SK-MEL-5 (cell line): ENCODE results near the gene ATP6V1G2. TPM values are rescaled to one million over a fixed set of nuclear protein-coding genes. Genes with fewer than 3 reads are reported as not detected.

ENCODE experiments used
- DNase-seq: peaks from one replicate; pipeline ENCODE4 v3.0.0-alpha.2; 2016; ENCODE audit warnings: low read depth, low spot score
- in situ Hi-C: cut with HindIII; loops from 2 replicates; pipeline ENCODE4 v1.10.0; 2016; ENCODE audit warnings: low sequenced_read_pairs, high pct_unique_total_duplicates, low pct_unique_long_range_greater_than_20kb
- total RNA-seq: library from RNA; depleted of rRNA; stranded (reverse); fragments of >200 nt; shearing (Covaris generic); gene quantifications from 2 replicates; pipeline ENCODE4 v1.2.3, GENCODE V29; 2014

ATP6V1G2 gene
- total RNA-seq, 1 experiment from 2014 or later, result 0.45 TPM

DNA sequence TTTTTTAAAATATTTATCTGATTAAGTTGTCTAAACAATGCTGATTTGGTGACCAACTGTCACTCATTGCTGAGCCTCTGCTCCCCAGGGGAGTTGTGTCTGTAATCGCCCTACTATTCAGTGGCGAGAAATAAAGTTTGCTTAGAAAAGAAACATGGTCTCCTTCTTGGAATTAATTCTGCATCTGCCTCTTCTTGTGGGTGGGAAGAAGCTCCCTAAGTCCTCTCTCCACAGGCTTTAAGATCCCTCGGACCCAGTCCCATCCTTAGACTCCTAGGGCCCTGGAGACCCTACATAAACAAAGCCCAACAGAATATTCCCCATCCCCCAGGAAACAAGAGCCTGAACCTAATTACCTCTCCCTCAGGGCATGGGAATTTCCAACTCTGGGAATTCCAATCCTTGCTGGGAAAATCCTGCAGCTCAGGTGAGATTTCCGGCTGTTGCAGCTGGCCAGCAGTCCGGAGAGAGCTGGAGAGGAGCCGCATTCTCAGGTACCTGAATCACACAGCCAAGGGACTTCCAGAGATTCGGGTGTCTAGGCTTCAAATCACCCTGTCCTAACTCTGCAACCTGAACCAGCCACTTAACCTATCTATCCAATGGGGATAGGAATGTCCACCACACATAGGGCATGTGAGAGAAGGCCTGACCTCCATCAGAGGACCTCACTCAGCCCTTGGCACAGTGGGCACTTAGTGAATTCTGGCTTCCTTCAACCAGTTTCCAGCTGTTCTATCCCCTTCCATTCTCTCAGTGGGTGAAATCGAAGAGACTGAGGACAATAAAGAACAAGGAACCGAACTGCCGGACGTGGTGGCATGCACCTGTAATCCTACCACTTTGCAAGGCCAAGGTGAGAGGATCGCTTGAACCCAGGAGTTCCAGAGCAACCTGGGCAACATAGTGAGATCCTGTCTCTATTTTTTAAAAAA, 32.0 kb upstream of the ATP6V1G2 start:
- DNase-seq, result no peak

DNA sequence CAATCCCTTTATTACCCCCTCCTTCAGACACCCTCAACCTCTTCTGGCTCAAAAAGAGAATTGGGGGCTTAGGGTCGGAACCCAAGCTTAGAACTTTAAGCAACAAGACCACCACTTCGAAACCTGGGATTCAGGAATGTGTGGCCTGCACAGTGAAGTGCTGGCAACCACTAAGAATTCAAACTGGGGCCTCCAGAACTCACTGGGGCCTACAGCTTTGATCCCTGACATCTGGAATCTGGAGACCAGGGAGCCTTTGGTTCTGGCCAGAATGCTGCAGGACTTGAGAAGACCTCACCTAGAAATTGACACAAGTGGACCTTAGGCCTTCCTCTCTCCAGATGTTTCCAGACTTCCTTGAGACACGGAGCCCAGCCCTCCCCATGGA, 31.2 kb upstream of the ATP6V1G2 start:
- in situ Hi-C loops, result no loop called here
- DNase-seq, result no peak

More for the DNA sequence above, 32.0 kb upstream of the ATP6V1G2 start:
- in situ Hi-C loops, result no loop called here

DNA sequence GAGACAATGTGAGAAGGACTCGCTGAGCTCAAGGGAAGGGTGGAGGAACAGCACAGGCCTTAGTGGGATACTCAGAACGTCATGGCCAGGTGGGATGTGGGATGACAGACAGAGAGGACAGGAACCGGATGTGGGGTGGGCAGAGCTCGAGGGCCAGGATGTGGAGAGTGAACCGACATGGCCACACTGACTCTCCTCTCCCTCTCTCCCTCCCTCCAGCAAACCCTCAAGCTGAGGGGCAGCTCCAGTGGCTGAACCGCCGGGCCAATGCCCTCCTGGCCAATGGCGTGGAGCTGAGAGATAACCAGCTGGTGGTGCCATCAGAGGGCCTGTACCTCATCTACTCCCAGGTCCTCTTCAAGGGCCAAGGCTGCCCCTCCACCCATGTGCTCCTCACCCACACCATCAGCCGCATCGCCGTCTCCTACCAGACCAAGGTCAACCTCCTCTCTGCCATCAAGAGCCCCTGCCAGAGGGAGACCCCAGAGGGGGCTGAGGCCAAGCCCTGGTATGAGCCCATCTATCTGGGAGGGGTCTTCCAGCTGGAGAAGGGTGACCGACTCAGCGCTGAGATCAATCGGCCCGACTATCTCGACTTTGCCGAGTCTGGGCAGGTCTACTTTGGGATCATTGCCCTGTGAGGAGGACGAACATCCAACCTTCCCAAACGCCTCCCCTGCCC, 30.6 kb upstream of the ATP6V1G2 start:
- in situ Hi-C loops, result no loop called here
- DNase-seq, result no peak

DNA sequence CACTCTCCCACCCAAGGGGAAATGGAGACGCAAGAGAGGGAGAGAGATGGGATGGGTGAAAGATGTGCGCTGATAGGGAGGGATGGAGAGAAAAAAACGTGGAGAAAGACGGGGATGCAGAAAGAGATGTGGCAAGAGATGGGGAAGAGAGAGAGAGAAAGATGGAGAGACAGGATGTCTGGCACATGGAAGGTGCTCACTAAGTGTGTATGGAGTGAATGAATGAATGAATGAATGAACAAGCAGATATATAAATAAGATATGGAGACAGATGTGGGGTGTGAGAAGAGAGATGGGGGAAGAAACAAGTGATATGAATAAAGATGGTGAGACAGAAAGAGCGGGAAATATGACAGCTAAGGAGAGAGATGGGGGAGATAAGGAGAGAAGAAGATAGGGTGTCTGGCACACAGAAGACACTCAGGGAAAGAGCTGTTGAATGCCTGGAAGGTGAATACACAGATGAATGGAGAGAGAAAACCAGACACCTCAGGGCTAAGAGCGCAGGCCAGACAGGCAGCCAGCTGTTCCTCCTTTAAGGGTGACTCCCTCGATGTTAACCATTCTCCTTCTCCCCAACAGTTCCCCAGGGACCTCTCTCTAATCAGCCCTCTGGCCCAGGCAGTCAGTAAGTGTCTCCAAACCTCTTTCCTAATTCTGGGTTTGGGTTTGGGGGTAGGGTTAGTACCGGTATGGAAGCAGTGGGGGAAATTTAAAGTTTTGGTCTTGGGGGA, 29.7 kb upstream of the ATP6V1G2 start:
- DNase-seq, result no peak
- in situ Hi-C loops, result no loop called here

DNA sequence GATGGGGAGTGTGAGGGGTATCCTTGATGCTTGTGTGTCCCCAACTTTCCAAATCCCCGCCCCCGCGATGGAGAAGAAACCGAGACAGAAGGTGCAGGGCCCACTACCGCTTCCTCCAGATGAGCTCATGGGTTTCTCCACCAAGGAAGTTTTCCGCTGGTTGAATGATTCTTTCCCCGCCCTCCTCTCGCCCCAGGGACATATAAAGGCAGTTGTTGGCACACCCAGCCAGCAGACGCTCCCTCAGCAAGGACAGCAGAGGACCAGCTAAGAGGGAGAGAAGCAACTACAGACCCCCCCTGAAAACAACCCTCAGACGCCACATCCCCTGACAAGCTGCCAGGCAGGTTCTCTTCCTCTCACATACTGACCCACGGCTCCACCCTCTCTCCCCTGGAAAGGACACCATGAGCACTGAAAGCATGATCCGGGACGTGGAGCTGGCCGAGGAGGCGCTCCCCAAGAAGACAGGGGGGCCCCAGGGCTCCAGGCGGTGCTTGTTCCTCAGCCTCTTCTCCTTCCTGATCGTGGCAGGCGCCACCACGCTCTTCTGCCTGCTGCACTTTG, 29.0 kb upstream of the ATP6V1G2 start, which contains the start of gene TNF:
TNF (plus strand) TSS at position 231 of the 567 bp plus-strand sequence; CDS start at position 408, 177 bp downstream.
- no peak for DNase-seq

DNA sequence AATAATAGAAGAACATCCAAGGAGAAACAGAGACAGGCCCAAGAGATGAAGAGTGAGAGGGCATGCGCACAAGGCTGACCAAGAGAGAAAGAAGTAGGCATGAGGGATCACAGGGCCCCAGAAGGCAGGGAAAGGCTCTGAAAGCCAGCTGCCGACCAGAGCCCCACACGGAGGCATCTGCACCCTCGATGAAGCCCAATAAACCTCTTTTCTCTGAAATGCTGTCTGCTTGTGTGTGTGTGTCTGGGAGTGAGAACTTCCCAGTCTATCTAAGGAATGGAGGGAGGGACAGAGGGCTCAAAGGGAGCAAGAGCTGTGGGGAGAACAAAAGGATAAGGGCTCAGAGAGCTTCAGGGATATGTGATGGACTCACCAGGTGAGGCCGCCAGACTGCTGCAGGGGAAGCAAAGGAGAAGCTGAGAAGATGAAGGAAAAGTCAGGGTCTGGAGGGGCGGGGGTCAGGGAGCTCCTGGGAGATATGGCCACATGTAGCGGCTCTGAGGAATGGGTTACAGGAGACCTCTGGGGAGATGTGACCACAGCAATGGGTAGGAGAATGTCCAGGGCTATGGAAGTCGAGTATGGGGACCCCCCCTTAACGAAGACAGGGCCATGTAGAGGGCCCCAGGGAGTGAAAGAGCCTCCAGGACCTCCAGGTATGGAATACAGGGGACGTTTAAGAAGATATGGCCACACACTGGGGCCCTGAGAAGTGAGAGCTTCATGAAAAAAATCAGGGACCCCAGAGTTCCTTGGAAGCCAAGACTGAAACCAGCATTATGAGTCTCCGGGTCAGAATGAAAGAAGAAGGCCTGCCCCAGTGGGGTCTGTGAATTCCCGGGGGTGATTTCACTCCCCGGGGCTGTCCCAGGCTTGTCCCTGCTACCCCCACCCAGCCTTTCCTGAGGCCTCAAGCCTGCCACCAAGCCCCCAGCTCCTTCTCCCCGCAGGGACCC, 28.0 kb upstream of the ATP6V1G2 start:
- DNase-seq, result no peak
- in situ Hi-C loops, result no loop called here

More for the DNA sequence above, 29.0 kb upstream of the ATP6V1G2 start, which contains the start of gene TNF:
- in situ Hi-C loops, result no loop called here

DNA sequence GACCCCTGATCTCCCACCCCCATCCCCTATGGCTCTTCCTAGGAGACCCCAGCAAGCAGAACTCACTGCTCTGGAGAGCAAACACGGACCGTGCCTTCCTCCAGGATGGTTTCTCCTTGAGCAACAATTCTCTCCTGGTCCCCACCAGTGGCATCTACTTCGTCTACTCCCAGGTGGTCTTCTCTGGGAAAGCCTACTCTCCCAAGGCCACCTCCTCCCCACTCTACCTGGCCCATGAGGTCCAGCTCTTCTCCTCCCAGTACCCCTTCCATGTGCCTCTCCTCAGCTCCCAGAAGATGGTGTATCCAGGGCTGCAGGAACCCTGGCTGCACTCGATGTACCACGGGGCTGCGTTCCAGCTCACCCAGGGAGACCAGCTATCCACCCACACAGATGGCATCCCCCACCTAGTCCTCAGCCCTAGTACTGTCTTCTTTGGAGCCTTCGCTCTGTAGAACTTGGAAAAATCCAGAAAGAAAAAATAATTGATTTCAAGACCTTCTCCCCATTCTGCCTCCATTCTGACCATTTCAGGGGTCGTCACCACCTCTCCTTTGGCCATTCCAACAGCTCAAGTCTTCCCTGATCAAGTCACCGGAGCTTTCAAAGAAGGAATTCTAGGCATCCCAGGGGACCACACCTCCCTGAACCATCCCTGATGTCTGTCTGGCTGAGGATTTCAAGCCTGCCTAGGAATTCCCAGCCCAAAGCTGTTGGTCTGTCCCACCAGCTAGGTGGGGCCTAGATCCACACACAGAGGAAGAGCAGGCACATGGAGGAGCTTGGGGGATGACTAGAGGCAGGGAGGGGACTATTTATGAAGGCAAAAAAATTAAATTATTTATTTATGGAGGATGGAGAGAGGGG, 27.1 kb upstream of the ATP6V1G2 start:
- in situ Hi-C loops, result no loop called here

DNA sequence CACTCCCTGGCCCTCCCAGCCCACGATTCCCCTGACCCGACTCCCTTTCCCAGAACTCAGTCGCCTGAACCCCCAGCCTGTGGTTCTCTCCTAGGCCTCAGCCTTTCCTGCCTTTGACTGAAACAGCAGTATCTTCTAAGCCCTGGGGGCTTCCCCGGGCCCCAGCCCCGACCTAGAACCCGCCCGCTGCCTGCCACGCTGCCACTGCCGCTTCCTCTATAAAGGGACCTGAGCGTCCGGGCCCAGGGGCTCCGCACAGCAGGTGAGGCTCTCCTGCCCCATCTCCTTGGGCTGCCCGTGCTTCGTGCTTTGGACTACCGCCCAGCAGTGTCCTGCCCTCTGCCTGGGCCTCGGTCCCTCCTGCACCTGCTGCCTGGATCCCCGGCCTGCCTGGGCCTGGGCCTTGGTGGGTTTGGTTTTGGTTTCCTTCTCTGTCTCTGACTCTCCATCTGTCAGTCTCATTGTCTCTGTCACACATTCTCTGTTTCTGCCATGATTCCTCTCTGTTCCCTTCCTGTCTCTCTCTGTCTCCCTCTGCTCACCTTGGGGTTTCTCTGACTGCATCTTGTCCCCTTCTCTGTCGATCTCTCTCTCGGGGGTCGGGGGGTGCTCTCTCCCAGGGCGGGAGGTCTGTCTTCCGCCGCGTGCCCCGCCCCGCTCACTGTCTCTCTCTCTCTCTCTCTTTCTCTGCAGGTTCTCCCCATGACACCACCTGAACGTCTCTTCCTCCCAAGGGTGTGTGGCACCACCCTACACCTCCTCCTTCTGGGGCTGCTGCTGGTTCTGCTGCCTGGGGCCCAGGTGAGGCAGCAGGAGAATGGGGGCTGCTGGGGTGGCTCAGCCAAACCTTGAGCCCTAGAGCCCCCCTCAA, 25.9 kb upstream of the ATP6V1G2 start, which contains the start of gene LTA:
LTA (plus strand) TSS at position 249 of the 871 bp plus-strand sequence; CDS start at position 703, 454 bp downstream.
- in situ Hi-C loops, result no loop called here
- DNase-seq, result no peak

More for the DNA sequence above, 27.1 kb upstream of the ATP6V1G2 start:
- DNase-seq, result no peak

DNA sequence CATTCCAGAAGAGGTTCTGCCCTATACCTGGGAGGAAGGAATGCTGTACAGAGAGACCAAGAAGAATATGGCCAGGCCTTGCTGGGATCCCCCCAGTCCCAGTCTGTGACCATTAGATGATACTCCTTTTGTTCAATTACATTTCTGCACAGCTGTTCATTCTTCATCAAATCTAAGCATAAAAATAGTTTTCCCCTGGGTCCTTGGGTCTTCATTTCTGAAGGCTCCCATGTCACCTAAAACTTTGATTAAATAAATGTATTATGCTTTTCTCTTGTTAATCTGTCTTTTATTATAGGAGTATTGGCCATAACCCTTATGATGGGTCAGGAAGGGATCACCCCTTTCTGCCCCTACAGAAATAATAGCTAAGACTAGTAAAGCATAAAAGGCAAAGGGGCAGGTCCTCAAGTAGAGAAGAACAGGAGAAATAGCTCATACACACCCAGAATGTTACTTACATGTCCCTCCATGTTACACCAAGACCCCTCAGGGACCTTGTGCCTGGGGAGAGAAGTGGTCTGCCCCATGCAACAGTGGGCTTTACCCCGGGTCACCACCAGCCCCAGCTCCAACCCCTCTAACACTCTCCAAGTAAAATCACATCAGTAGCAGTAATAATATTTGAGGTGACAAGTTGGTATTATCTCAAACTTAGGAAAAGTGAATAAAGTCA, 23.6 kb upstream of the ATP6V1G2 start:
- DNase-seq, result no peak
- in situ Hi-C loops, result no loop called here

DNA sequence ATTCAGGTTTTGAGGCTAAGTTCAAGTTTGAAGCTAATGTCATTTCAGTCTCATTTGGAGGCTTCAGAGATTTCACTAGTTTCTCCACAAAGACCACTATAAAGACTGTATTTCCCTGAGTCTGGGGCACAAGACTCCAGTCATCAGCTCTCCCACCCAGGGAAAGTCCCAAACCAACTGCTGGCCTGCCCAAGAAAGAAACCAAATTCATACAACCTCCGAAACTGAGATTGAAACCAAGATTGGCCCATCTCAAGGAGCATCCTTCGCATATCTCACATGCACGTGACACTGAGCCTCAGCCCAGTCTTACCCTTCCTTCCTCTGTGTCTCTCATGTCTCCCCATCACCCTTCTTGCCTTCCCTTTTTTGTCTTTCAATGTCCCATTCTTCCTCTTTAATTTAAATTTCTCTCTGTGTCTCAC, 22.1 kb upstream of the ATP6V1G2 start:
- no peak for DNase-seq
- in situ Hi-C loops, result no loop called here

DNA sequence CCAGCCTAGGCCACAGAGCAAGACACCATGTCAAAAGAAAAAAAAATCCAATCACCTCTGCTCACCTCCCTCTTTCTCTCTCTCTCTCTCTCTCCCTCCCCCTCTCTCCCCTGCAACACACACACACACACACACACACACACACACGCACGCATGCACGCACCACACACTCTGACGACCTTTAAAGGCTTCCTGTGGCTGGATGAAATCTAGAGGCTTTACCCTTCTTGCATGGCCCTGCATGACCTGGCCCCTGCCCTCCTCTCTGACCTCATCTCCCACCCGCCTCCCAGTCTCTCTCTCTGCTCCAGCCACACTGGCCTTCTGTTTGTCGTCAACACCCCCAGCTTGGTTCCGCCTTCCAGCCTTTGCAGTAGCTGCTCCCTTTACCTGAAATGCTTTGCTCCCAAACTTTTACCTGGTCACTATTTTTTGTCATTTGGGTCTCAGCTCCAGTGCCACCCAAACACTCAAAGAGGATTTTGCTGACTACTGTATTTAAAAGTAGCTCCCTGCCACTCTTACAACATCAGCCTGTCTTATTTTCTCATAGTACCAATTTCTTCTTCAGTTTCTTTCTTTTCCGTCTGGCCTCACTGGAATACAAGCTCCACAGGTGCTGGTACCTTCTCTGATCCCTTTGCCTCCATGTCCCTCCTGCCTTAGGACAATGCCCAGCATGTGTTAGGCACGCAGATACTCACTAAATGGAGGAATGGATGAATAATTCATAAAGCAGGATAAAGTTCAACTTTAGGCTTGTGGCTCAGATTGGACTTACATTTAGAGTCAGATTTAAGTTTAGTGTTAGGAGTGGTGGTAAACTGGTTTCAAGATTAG, 21.3 kb upstream of the ATP6V1G2 start:
- in situ Hi-C loops, result no loop called here
- no peak for DNase-seq

DNA sequence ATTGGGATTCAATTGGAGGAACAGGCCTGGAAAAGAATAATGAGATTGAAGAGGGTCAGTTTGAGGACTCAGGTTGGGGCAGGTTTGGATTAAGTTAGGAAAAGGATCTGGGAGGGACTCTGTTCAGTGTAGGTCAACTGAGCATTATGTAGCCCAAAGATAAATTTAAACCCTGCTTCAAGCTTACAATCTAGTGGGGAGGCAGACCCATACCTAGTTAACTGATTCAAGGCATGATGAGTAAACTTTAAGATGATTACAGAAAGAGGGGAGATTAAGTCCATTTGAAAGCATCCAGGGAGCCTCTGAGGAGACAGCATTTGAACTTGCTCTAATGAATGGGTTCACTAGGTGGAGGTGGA, 14.3 kb upstream of the ATP6V1G2 start:
- in situ Hi-C loops, result no loop called here

DNA sequence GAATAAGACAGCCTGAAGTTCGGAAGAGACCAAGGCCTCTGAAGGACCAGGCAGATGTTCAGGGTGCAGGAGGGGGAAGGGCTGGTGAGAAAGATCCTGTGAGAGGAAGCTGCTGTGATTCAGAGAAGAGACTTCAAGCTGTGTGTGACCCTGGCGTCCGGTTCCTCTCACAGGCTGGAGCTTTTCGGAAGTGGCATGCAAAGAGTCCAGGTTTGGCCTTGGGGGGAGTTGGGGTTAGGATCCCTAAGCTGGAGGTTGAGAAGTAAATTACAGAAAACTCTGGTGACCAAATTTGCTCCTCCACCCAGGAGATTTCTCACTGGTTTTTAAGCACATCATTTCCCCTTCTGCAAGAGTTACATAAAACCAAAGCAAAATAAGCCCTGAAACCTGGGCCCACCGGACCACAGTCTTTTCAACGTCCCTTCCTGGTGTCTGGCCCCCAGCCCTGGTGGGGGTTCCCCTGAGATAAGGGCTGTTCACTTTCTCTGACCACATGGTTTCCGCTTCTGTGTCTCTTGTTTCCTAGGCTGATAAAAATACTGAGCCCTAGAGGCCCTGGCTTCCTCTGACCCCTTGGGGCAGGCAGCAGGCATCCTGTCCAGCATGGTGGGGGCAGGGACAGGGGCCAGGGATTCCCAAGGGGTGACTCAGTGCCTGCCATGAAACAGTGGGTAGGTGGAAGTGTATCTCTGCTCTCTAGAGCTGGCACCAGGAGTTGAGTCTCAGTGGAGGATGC, 13.7 kb upstream of the ATP6V1G2 start:
- DNase-seq, result no peak
- in situ Hi-C loops, result no loop called here

More for the DNA sequence above, 14.3 kb upstream of the ATP6V1G2 start:
- no peak for DNase-seq
